GM12878 (cell line): Measurements from ENCODE around the gene CD2BP2. TPM values are rescaled to one million over a fixed set of nuclear protein-coding genes. Genes with fewer than 3 reads are reported as not detected.

ENCODE experiments used
- CBX5 ChIP-seq: sonication (generic); IDR thresholded peaks from 2 replicates; pipeline ENCODE4 v1.6.1; 2016; ENCODE audit warnings: low read depth, moderate library complexity, mild to moderate bottlenecking, inconsistent platforms
- CTCF ChIP-seq, 3 experiments: IDR thresholded peaks in 2 of 3; conservative IDR thresholded peaks in 1 of 3; 2 replicates each; pipeline ENCODE4 v1.5.1; 2011; ENCODE audit warnings: low read depth in 3 of 3, low read length in 3 of 3, mild to moderate bottlenecking in 3 of 3, control low read depth in 2 of 3, moderate library complexity in 2 of 3, inconsistent platforms in 1 of 3, mixed read lengths in 1 of 3; ENCODE audit not compliant: control insufficient read depth in 2 of 3, insufficient read depth in 1 of 3; ENCODE audit errors: extremely low read depth in 1 of 3
- HCFC1 ChIP-seq: fragments of 150-350 bp; IDR thresholded peaks from 2 replicates; pipeline ENCODE4 v1.6.1; 2014; ENCODE audit warnings: low read length
- NFYA ChIP-seq: IDR thresholded peaks from 2 replicates; pipeline ENCODE4 v1.6.1; 2011; ENCODE audit warnings: low read depth, mild to moderate bottlenecking, low read length, improper control_type of control experiment, borderline replicate concordance
- SIN3A ChIP-seq: IDR thresholded peaks from 2 replicates; pipeline ENCODE4 v1.6.1; 2012; ENCODE audit warnings: low read depth, low read length, improper control_type of control experiment
- SREBF2 ChIP-seq: IDR thresholded peaks from 2 replicates; pipeline ENCODE4 v1.6.1; 2012; ENCODE audit warnings: mild to moderate bottlenecking, low read length
- polyA plus RNA-seq, 11 experiments: library from polyadenylated mRNA; depleted of rRNA in 4 of 11; unstranded in 6 of 11; stranded (reverse) in 5 of 11; fragments of >200 nt; fragmentation: Nextera tagmentation in 4 of 11; fragmentation: Illumina TruSeq in 1 of 11; extraction: Ambion mirVana in 4 of 11; extraction: Trizol in 1 of 11; gene quantifications; 1 replicate in 1 of 11; 2 replicates in 10 of 11; pipeline versions ENCODE4 v1.2.1 to v1.2.3, GENCODE V29; 2011 to 2016; ENCODE audit warnings: inconsistent platforms in 2 of 11, missing spikeins in 2 of 11, low read depth in 1 of 11
- total RNA-seq, 4 experiments: library from RNA; depleted of rRNA in 3 of 4; stranded (reverse); fragments of >200 nt in 3 of 4; fragmentation: Illumina TruSeq in 1 of 4; extraction: Trizol in 1 of 4; gene quantifications; 2 replicates each; pipeline versions ENCODE4 v1.2.1 to v1.2.3, GENCODE V29; 2013 to 2021
- TF ChIP-seq, protein P1 (sequence below): fragments of 450-650 bp; IDR thresholded peaks from 2 replicates; pipeline ENCODE4 v1.6.1; 2017; ENCODE audit warnings: mild to moderate bottlenecking, moderate library complexity
- TF ChIP-seq, protein P2 (sequence below): fragments of 450-650 bp; IDR thresholded peaks from 2 replicates; pipeline ENCODE4 v1.6.1; 2016; ENCODE audit warnings: mild to moderate bottlenecking

CD2BP2 gene
- total and polyA plus RNA-seq, 10 of the 15 experiments (the other 5 are each of a cell fraction or from before 2014, with no cell fraction given) = 3.3 to 47.9 (median 31.8) TPM

- no peak for TF ChIP-seq NFYA
- TF ChIP-seq, protein P1, sequence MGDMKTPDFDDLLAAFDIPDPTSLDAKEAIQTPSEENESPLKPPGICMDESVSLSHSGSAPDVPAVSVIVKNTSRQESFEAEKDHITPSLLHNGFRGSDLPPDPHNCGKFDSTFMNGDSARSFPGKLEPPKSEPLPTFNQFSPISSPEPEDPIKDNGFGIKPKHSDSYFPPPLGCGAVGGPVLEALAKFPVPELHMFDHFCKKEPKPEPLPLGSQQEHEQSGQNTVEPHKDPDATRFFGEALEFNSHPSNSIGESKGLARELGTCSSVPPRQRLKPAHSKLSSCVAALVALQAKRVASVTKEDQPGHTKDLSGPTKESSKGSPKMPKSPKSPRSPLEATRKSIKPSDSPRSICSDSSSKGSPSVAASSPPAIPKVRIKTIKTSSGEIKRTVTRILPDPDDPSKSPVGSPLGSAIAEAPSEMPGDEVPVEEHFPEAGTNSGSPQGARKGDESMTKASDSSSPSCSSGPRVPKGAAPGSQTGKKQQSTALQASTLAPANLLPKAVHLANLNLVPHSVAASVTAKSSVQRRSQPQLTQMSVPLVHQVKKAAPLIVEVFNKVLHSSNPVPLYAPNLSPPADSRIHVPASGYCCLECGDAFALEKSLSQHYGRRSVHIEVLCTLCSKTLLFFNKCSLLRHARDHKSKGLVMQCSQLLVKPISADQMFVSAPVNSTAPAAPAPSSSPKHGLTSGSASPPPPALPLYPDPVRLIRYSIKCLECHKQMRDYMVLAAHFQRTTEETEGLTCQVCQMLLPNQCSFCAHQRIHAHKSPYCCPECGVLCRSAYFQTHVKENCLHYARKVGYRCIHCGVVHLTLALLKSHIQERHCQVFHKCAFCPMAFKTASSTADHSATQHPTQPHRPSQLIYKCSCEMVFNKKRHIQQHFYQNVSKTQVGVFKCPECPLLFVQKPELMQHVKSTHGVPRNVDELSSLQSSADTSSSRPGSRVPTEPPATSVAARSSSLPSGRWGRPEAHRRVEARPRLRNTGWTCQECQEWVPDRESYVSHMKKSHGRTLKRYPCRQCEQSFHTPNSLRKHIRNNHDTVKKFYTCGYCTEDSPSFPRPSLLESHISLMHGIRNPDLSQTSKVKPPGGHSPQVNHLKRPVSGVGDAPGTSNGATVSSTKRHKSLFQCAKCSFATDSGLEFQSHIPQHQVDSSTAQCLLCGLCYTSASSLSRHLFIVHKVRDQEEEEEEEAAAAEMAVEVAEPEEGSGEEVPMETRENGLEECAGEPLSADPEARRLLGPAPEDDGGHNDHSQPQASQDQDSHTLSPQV = no peak
- no peak for TF ChIP-seq SIN3A
- TF ChIP-seq, protein P2, sequence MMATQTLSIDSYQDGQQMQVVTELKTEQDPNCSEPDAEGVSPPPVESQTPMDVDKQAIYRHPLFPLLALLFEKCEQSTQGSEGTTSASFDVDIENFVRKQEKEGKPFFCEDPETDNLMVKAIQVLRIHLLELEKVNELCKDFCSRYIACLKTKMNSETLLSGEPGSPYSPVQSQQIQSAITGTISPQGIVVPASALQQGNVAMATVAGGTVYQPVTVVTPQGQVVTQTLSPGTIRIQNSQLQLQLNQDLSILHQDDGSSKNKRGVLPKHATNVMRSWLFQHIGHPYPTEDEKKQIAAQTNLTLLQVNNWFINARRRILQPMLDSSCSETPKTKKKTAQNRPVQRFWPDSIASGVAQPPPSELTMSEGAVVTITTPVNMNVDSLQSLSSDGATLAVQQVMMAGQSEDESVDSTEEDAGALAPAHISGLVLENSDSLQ = no peak
- TF ChIP-seq HCFC1 = no peak
- TF ChIP-seq SREBF2 = no peak
- no peak for TF ChIP-seq CTCF (IDR thresholded peaks at IDR 0.05 in 2 of 3, conservative IDR thresholded peaks at IDR 0.05 in 1 of 3; ENCODE audit: control insufficient read depth in 2 of 3, extremely low read depth in 1 of 3, insufficient read depth in 1 of 3, low read depth in 3 of 3, low read length in 3 of 3)
- TF ChIP-seq CBX5 = no peak
- TF ChIP-seq, all 136 proteins: peak for 15
Measured at GRCh38 chr16:30369938-30370455, 14.9 kb upstream of the CD2BP2 start (continued).
